ENCODE results near the gene GALNT10.

GRCh38 chr5:154395407-154396106 lies 205.0 kb downstream of the GALNT10 start:
- TF ChIP-seq USF2 (IDR thresholded peaks at IDR 0.05; ENCODE audit: low read depth, low read length) (no peak), CTCF (conservative IDR thresholded peaks at IDR 0.05; ENCODE audit: low read depth, low read length) (no peak)

Data from IMR-90 (cell line).